ENCODE results near the gene NDUFA6. TPM values are rescaled to one million over a fixed set of nuclear protein-coding genes. Genes with fewer than 3 reads are reported as not detected.
"Not testable (repeated sequence)": the region's sequence is repeated elsewhere in the genome, so short reads cannot be mapped to it uniquely, and the experiment has no call there.

NDUFA6 gene
- total and polyA plus RNA-seq, 2 of the 13 experiments (the other 11 are each of a cell fraction or from before 2014, with no cell fraction given), result 68.5 to 87.8 TPM

DNA sequence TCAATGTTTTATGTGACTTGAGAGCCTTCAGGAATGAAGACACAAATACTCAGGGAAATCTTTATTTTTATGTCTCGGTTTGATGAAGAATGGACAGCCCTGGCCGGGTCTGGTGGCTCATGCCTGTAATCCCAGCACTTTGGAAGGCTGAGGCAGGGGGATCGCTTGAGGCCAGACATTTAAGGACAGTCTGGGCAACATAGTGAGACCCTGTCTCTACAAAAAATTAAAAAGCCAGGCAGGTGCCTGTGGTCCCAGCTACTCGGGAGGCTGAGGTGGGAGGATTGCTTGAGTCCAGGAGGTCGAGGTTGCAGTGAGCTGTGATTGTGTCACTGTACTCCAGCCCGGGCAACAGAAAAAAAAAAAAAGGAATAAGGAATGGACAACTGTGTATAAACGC, 19.1 kb downstream of the NDUFA6 start:
- H3K79me2 ChIP-seq (ENCODE audit: insufficient read depth, low read length); ATAC-seq; H3K36me3 ChIP-seq (replicated peaks in 1 of 2; ENCODE audit: control insufficient read depth in 1 of 2, insufficient read depth in 2 of 2, low read length in 2 of 2); H3K27me3 ChIP-seq (ENCODE audit: control insufficient read depth in 1 of 2, insufficient read depth in 2 of 2, low read length in 2 of 2); H3K9me3 ChIP-seq (ENCODE audit: low read length); intact Hi-C loops (cut with micrococcal nuclease; ENCODE audit: unreplicated experiment); CTCF ChIA-PET (ENCODE audit: low intra/inter-chr PET ratio, low total read pairs); FAIRE-seq; H3K27ac ChIP-seq (ENCODE audit: extremely low read length, insufficient read depth, low read length); BruUV-seq (replicated peaks); DNase-seq (ENCODE audit: low spot score); H4K20me1 ChIP-seq (ENCODE audit: insufficient read depth, low read length): not testable (repeated sequence)
- Histone ChIP-seq H3K4me1 (ENCODE audit: insufficient read depth, low read length) (peaks cover 36% of the 10 kb centered on the region), H3K4me3 (replicated peaks in 1 of 3; ENCODE audit: insufficient read depth in 1 of 3, low read depth in 2 of 3, low read length in 3 of 3) (peak overlapping the region in 2 of 3 experiments; percentile 52 to 79; a peak in 3 of 6 replicates), H3K4me2 (ENCODE audit: low read depth, low read length) (peak overlapping the region; percentile 100), H3K9ac (ENCODE audit: insufficient read depth, low read depth, low read length) (peak overlapping the region; percentile 66; the same call in 1 of the 2 replicates), H2AFZ (ENCODE audit: low read length) (peak overlapping the region; percentile 61)
- 38% methylated on average over 7 of the region's 7 CpGs for WGBS (ENCODE audit: low lambda C conversion rate)
- POLR2A ChIA-PET, result interaction anchor here (2.3 to 2.5 kb wide), 2 partner anchors 8 to 19 kb away, joined by 16 to 21 read pairs; partner anchors contain the start of genes NDUFA6 and SMDT1
- in situ Hi-C loops (cut with HindIII; ENCODE audit: extremely low pct_ligation_motif_present, low pct_unique_long_range_greater_than_20kb), result loop anchor here (5.0 kb wide), 1 partner anchor 104 kb away; the partner anchor contains the start of gene SEPTIN3
- TF ChIP-seq, protein P1, sequence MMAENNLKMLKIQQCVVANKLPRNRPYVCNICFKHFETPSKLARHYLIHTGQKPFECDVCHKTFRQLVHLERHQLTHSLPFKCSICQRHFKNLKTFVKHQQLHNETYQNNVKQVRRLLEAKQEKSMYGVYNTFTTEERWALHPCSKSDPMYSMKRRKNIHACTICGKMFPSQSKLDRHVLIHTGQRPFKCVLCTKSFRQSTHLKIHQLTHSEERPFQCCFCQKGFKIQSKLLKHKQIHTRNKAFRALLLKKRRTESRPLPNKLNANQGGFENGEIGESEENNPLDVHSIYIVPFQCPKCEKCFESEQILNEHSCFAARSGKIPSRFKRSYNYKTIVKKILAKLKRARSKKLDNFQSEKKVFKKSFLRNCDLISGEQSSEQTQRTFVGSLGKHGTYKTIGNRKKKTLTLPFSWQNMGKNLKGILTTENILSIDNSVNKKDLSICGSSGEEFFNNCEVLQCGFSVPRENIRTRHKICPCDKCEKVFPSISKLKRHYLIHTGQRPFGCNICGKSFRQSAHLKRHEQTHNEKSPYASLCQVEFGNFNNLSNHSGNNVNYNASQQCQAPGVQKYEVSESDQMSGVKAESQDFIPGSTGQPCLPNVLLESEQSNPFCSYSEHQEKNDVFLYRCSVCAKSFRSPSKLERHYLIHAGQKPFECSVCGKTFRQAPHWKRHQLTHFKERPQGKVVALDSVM (CRISPR knock-in tag; IDR thresholded peaks at IDR 0.05), result peak; percentile 73

DNA sequence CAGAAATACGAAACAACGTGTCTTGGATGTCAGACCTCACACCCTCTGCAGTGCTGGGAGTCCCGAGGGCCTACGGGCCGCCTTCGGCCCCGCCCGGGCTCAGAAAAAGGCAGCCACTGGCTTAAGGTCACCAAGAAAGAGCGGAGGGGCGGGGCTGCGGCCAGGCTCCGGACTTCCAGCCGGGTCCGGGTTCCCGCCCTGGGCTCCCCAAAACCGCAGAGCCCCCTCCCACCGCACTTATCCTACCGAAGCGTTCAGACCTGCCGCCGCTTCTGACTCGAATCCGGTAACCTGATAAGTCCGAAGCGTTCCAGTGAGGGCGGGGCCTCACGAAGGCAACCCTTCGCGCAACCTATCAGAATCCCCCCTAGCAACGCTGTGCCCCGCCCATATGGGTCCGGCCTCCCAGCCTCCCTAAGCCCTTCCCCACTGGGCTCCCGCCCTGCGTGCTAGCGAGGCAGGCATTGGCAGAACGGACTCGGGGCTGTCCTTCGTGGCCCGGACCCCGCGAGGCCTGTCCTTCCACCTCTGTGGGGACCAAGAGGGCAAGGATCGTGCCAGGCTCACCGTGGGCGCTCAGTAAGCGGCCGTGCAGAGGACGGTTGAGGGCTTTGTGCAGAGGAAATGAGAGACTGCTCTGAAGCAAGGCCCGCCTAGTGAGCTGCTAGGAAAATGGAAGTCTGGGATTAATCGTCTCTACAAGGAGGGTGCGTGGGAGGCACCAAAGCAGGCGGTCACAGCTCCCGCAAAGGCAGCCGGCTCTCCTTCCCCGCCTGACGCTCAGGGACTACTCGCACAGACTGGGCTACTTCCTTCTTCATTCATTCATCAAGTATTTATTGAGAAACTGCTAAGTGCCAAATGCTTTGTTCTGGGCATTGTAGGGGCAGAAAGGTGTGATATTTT, 19.8 kb downstream of the NDUFA6 start, which contains the start of gene NAGA:
NAGA (minus strand) TSS at position 296 of the 906 bp plus-strand sequence. CDS start 515 bp downstream, outside the sequence.
- no peaks in the 10 kb centered on the region for H4K20me1 ChIP-seq (ENCODE audit: insufficient read depth, low read length)
- BruUV-seq (replicated peaks), result TSS peak; percentile 96
- ATAC-seq (peak; percentile 98), DNase-seq (ENCODE audit: low spot score) (peak; percentile 92), FAIRE-seq (peak; percentile 98)
- in situ Hi-C loops (cut with HindIII; ENCODE audit: extremely low pct_ligation_motif_present, low pct_unique_long_range_greater_than_20kb), result loop anchor here (5.0 kb wide), 1 partner anchor 103 kb away; the partner anchor contains the start of gene SEPTIN3
- peak within 1 kb of the TSS; percentile 61 for H2AFZ ChIP-seq (ENCODE audit: low read length)
- ChIA-PET CTCF (ENCODE audit: low intra/inter-chr PET ratio, low total read pairs) (no interaction called here), POLR2A (interaction anchor here (0.7 to 2.5 kb wide), 3 partner anchors 9 to 32 kb away, joined by 3 to 21 read pairs (median 16); partner anchors contain the start of genes NDUFA6 and SMDT1)
- no peaks in the 10 kb centered on the region; a peak in 1 of 5 replicates for H3K27me3 ChIP-seq (ENCODE audit: control insufficient read depth in 1 of 2, insufficient read depth in 2 of 2, low read length in 2 of 2)
- H3K79me2 ChIP-seq (ENCODE audit: insufficient read depth, low read length), result no peaks in the 10 kb centered on the region
- peak within 1 kb of the TSS; percentile 68 for H3K27ac ChIP-seq (ENCODE audit: extremely low read length, insufficient read depth, low read length)
- peaks cover 0 to 4% of the 10 kb centered on the region in 2 experiments; a peak in 3 of 5 replicates for H3K36me3 ChIP-seq (replicated peaks in 1 of 2; ENCODE audit: control insufficient read depth in 1 of 2, insufficient read depth in 2 of 2, low read length in 2 of 2)
- peak within 1 kb of the TSS; percentile 100 for H3K4me2 ChIP-seq (ENCODE audit: low read depth, low read length)
- peaks cover 36% of the 10 kb centered on the region for H3K4me1 ChIP-seq (ENCODE audit: insufficient read depth, low read length)
- intact Hi-C loops (cut with micrococcal nuclease; ENCODE audit: unreplicated experiment), result no loop called here
- H3K9ac ChIP-seq (ENCODE audit: insufficient read depth, low read depth, low read length), result peak within 1 kb of the TSS; percentile 77
- H3K4me3 ChIP-seq (replicated peaks in 1 of 3; ENCODE audit: insufficient read depth in 1 of 3, low read depth in 2 of 3, low read length in 3 of 3), result peak within 1 kb of the TSS; percentile 52 to 79 (median 64)
- WGBS (ENCODE audit: low lambda C conversion rate), result 0% methylated on average over 14 of the region's 56 CpGs
- H3K9me3 ChIP-seq (ENCODE audit: low read length), result no peaks in the 10 kb centered on the region
- TF ChIP-seq NCOA2 (CRISPR knock-in tag; IDR thresholded peaks at IDR 0.05), result peak; percentile 9; the same call in 1 of the 2 replicates
- no peak for TF ChIP-seq MAFG (CRISPR knock-in tag; IDR thresholded peaks at IDR 0.05)
- TF ChIP-seq MTF1 (CRISPR knock-in tag; IDR thresholded peaks at IDR 0.05), result no peak
- TF ChIP-seq, protein P2, sequence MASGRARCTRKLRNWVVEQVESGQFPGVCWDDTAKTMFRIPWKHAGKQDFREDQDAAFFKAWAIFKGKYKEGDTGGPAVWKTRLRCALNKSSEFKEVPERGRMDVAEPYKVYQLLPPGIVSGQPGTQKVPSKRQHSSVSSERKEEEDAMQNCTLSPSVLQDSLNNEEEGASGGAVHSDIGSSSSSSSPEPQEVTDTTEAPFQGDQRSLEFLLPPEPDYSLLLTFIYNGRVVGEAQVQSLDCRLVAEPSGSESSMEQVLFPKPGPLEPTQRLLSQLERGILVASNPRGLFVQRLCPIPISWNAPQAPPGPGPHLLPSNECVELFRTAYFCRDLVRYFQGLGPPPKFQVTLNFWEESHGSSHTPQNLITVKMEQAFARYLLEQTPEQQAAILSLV (CRISPR knock-in tag; IDR thresholded peaks at IDR 0.05; ENCODE audit: borderline replicate concordance), result peak; percentile 63; the same call in 1 of the 2 replicates
- no peak for TF ChIP-seq ZSCAN30 (CRISPR knock-in tag; IDR thresholded peaks at IDR 0.05)
- no peak for TF ChIP-seq ZNF749 (CRISPR knock-in tag; IDR thresholded peaks at IDR 0.05; ENCODE audit: borderline replicate concordance)
- TF ChIP-seq HCFC1 (IDR thresholded peaks at IDR 0.05; ENCODE audit: low read depth, low read length), result no peak

Measured in HepG2 (cell line).